HCT116 (cell line): Measurements from ENCODE around the gene APOBEC3G. TPM values are rescaled to one million over a fixed set of nuclear protein-coding genes. Genes with fewer than 3 reads are reported as not detected.
A peak's percentile ranks its signal among the peaks of the same experiment; 100 is the strongest.
"Not testable (repeated sequence)": the region's sequence is repeated elsewhere in the genome, so short reads cannot be mapped to it uniquely, and the experiment has no call there.

Experiments
- ATAC-seq: fragments of 200-7000 bp; cut with Tn5 transposase; 2 replicates; pipeline ENCODE4 v1.9.1; 2020; ENCODE audit warnings: mild to moderate bottlenecking, moderate library complexity
- BruUV-seq: library from RNA; stranded (reverse); fragments of 400-500 nt; replicated peaks from 2 replicates; lab custom pipeline; 2021; lab: Mats Ljungman, UMichigan
- CTCF ChIA-PET: fragments of 300-600 bp; sonication (Branson Sonifier 250); formaldehyde crosslinking; loops from one replicate; lab custom pipeline; 2021; ENCODE audit warnings: antibody characterized with exemption; lab: Charles Lee
- POLR2A ChIA-PET: fragments of 300-600, 350-600 bp; sonication (Branson Sonifier 250); formaldehyde crosslinking; loops from one replicate; lab custom pipeline; 2021; ENCODE audit warnings: antibody characterized with exemption; lab: Charles Lee
- RAD21 ChIA-PET, 2 experiments: fragments of 300-600 bp; sonication (Branson Sonifier 250); formaldehyde crosslinking; loops; one replicate each; lab custom pipeline; 2023; ENCODE audit warnings: low total read pairs in 2 of 2; ENCODE audit not compliant: uncharacterized antibody in 2 of 2, unreplicated experiment in 2 of 2, low non-redundant PET in 1 of 2; lab: Charles Lee
- DNase-seq: peaks from one replicate; pipeline ENCODE4 v3.0.0-alpha.2; 2010; ENCODE audit warnings: low read depth, low spot score
- H2AFZ ChIP-seq: fragments of 200-600 bp; shearing (Covaris generic), sonication (generic); 2 replicates; pipeline ENCODE4 v1.6.1; 2017; ENCODE audit warnings: low read depth, mixed run types, mixed read lengths, antibody characterized with exemption, low read length; ENCODE audit not compliant: poor library complexity, severe bottlenecking
- H3K27ac ChIP-seq: 2 replicates; pipeline ENCODE4 v1.5.1; 2012; ENCODE audit warnings: low read depth, low read length
- H3K27me3 ChIP-seq: fragments of 200-600 bp; sonication (generic); 2 replicates; pipeline ENCODE4 v1.6.1; 2016; ENCODE audit warnings: mixed run types, low read length, mixed read lengths; ENCODE audit not compliant: insufficient read depth
- H3K36me3 ChIP-seq, 2 experiments: fragments of 200-500 bp in 1 of 2; fragments of 200-600 bp in 1 of 2; sonication (Bioruptor generic) in 1 of 2; sonication (generic) in 1 of 2; 2 replicates each; pipeline versions ENCODE4 v1.5.1 to v1.6.1; 2014 to 2016; ENCODE audit warnings: low read length in 2 of 2, inconsistent platforms in 1 of 2, mixed read lengths in 1 of 2, mixed run types in 1 of 2; ENCODE audit not compliant: insufficient read depth in 2 of 2, control insufficient read depth in 1 of 2
- H3K4me1 ChIP-seq, 2 experiments: fragments of 200-600 bp in 1 of 2; sonication (generic) in 1 of 2; 2 replicates each; pipeline versions ENCODE4 v1.5.1 to v1.6.1; 2012 to 2017; ENCODE audit warnings: low read length in 2 of 2, inconsistent platforms in 1 of 2, mild to moderate bottlenecking in 1 of 2, mixed read lengths in 1 of 2, mixed run types in 1 of 2, moderate library complexity in 1 of 2; ENCODE audit not compliant: insufficient read depth in 2 of 2, control insufficient read depth in 1 of 2
- H3K4me2 ChIP-seq: fragments of 200-600 bp; sonication (generic); 2 replicates; pipeline ENCODE4 v1.6.1; 2017; ENCODE audit warnings: mixed run types, low read length, mixed read lengths
- H3K4me3 ChIP-seq, 2 experiments: fragments of 200-600 bp in 1 of 2; sonication (generic) in 1 of 2; replicated peaks in 1 of 2; 2 replicates each; pipeline ENCODE4 v1.5.1; 2011 to 2016; ENCODE audit warnings: low read length in 2 of 2, control low read depth in 1 of 2, low read depth in 1 of 2, mild to moderate bottlenecking in 1 of 2, mixed read lengths in 1 of 2, mixed run types in 1 of 2
- H3K79me2 ChIP-seq: fragments of 200-600 bp; sonication (generic); 2 replicates; pipeline ENCODE4 v1.6.1; 2017; ENCODE audit warnings: mild to moderate bottlenecking, mixed run types, low read length, moderate library complexity, mixed read lengths; ENCODE audit not compliant: insufficient read depth
- H3K9ac ChIP-seq: fragments of 200-600 bp; sonication (generic); 2 replicates; pipeline ENCODE4 v1.6.1; 2016; ENCODE audit warnings: low read length, mixed read lengths
- H3K9me2 ChIP-seq: fragments of 200-600 bp; sonication (generic), shearing (Covaris generic); 2 replicates; pipeline ENCODE4 v1.6.1; 2017; ENCODE audit warnings: mixed run types, mild to moderate bottlenecking, moderate library complexity; ENCODE audit not compliant: insufficient read depth
- H3K9me3 ChIP-seq, 2 experiments: fragments of 200-500 bp in 1 of 2; fragments of 200-600 bp in 1 of 2; sonication (Bioruptor generic) in 1 of 2; sonication (generic) in 1 of 2; 2 replicates each; pipeline ENCODE4 v1.6.1; 2014 to 2017; ENCODE audit warnings: low read length in 2 of 2, mixed read lengths in 2 of 2, inconsistent platforms in 1 of 2, low read depth in 1 of 2, mild to moderate bottlenecking in 1 of 2, mixed run types in 1 of 2, moderate library complexity in 1 of 2; ENCODE audit not compliant: control insufficient read depth in 1 of 2, insufficient read depth in 1 of 2
- H4K20me1 ChIP-seq: fragments of 200-600 bp; sonication (generic), shearing (Covaris generic); 2 replicates; pipeline ENCODE4 v1.6.1; 2017; ENCODE audit warnings: mixed run types, mild to moderate bottlenecking, moderate library complexity; ENCODE audit not compliant: insufficient read depth
- FOSL1 ChIP-seq: IDR thresholded peaks from 2 replicates; pipeline ENCODE4 v1.6.1; 2012; ENCODE audit warnings: low read depth
- JUND ChIP-seq: IDR thresholded peaks from 2 replicates; pipeline ENCODE4 v1.6.1; 2012
- SIN3A ChIP-seq: IDR thresholded peaks from 2 replicates; pipeline ENCODE4 v1.6.1; 2012; ENCODE audit warnings: low read depth
- intact Hi-C: fragments of 100-400 bp; cut with micrococcal nuclease; formaldehyde crosslinking; loops from 2 replicates; pipeline ENCODE4 v1.10.0; 2022
- total RNA-seq: library from RNA; stranded (reverse); gene quantifications from one replicate; pipeline ENCODE4 v1.2.1, GENCODE V29; 2021; ENCODE audit not compliant: unreplicated experiment

Gene APOBEC3G
- total RNA-seq, 1 experiment from 2014 or later = 0.71 TPM

GRCh38 chr22:39039306-39040126, 37.6 kb upstream of the APOBEC3G start:
- CTCF ChIA-PET = no interaction called here
- H3K27me3 ChIP-seq = no peaks in the 10 kb centered on the region
- peak overlapping the region; percentile 28 to 30 for H3K4me3 ChIP-seq
- 0 out of 2 replicates have a peak overlapping the region, but pooled peaks have one; percentile 17 for H3K9ac ChIP-seq
- POLR2A ChIA-PET = no interaction called here
- no peaks in the 10 kb centered on the region for H4K20me1 ChIP-seq
- H3K79me2 ChIP-seq = 0 out of 2 replicates have a peak, but pooled peaks cover 4% of the 10 kb centered on the region
- ATAC-seq = no peak
- H2AFZ ChIP-seq = no peak overlapping the region
- DNase-seq = no peak
- no peaks in the 10 kb centered on the region for H3K9me2 ChIP-seq
- H3K36me3 ChIP-seq = no peaks in the 10 kb centered on the region
- no peaks in the 10 kb centered on the region for H3K9me3 ChIP-seq
- H3K4me1 ChIP-seq = peaks cover 16 to 19% of the 10 kb centered on the region in 2 experiments; a peak in 3 of 4 replicates
- RAD21 ChIA-PET = no interaction called here
- TF ChIP-seq SIN3A (no peak), JUND (no peak), FOSL1 (no peak)
- TF ChIP-seq, all 23 proteins: peak for 0
- intact Hi-C loops = no loop called here
- BruUV-seq = no TSS peak
- peak overlapping the region; percentile 87 for H3K27ac ChIP-seq
- H3K4me2 ChIP-seq = peak overlapping the region; percentile 94

- RAD21 ChIA-PET, H3K36me3 ChIP-seq, H3K27me3 ChIP-seq, BruUV-seq, POLR2A ChIA-PET, DNase-seq, H3K9me2 ChIP-seq, ATAC-seq, H4K20me1 ChIP-seq, H2AFZ ChIP-seq, intact Hi-C loops, H3K79me2 ChIP-seq, H3K9me3 ChIP-seq, CTCF ChIA-PET: not testable (repeated sequence)
- peak overlapping the region; percentile 28 to 30 for H3K4me3 ChIP-seq
- peaks cover 16 to 19% of the 10 kb centered on the region in 2 experiments; a peak in 3 of 4 replicates for H3K4me1 ChIP-seq
- H3K4me2 ChIP-seq = peak overlapping the region; percentile 94
- peak overlapping the region; percentile 87 for H3K27ac ChIP-seq
- 0 out of 2 replicates have a peak overlapping the region, but pooled peaks have one; percentile 17 for H3K9ac ChIP-seq
Measured at GRCh38 chr22:39040155-39040537, 36.9 kb upstream of the APOBEC3G start.
